ENCODE measurements around the gene ZNF20.
"Not testable (repeated sequence)": the region's sequence is repeated elsewhere in the genome, so short reads cannot be mapped to it uniquely, and the experiment has no call there.

Gene ZNF20

DNA sequence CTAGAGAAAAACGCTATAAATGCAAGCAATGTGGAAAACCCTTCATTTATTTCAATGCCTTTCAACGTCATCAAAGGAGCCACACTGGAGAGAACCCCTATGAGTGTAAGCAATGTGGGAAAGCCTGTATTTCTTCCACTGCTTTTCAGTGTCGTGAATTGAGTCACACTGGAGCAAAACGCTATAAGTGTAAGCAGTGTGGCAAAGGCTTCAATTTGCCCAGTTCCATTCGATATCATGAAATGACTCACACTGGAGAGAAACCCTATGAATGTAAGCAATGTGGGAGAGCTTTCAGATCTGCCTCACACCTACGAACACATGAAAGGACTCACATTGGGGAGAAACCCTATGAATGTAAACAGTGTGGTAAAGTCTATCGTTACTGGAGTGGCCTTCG, 27.4 kb downstream of the ZNF20 start:
- DNase-seq (ENCODE audit: low read depth): no peak

DNA sequence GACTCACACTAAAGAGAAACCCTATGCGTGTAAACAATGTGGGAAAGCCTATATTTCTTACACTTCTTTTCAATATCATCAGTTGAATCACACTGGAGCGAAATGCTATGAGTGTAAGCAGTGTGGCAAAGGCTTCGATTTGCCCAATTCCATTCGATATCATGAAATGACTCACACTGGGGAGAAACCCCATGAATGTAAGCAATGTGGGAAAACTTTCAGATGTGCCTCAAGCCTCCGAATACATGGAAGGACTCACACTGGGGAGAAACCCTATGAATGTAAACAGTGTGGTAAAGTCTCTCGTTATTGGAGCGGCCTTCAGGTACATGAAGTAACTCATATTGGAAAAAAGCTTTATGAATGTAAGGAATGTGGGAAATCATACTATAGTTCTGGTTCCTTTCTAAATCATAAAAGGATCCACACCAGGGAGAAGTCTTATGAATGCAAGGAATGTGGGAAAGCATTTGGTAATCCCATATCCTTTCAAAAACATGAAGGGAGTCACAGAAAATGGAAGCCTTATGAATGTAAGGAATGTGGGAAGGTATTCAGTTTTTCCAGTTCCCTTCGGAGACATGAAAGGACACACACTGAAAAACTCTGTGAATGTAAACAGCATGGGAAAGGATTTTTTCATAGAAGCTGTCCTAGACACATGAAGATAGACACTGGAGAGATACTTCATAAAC, 28.1 kb downstream of the ZNF20 start:
- no peak for DNase-seq (ENCODE audit: low read depth)

DNA sequence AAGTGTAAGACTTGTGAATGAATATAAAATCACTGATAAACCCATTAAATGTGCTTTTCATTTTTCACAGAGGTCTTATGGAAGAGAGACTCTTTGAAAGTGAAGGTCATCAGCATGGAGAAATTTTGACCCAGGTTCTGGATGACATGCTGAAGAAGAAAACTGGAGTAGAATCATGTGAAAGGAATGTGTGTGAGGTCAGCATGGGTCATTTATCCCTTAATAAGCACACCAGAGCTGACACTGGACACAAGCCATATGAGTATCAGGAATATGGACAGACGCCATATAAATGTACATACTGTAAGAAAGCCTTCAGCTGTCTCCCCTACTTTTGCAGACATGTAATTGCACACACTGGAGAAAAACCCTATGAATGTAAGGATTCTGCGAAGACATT, 29.0 kb downstream of the ZNF20 start:
- DNase-seq (ENCODE audit: low read depth): no peak

DNA sequence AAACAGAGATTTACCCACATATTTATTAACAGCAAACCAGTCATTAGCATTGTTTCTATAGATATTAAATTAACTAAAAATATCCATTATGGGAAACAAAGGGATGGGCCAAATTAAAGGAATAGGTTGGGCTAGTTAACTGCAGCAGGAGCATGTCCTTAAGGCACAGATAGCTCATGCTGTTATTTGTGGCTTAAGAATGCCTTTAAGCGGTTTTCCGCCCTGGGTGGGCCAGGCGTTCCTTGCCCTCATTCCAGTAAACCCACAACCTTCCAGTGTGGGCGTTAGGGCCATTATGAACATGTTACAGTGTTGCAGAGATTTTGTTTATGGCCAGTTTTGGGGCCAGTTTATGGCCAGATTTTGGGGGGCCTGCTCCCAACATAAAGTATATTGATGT, 36.2 kb downstream of the ZNF20 start:
- not testable (repeated sequence) for DNase-seq (ENCODE audit: low read depth)

DNA sequence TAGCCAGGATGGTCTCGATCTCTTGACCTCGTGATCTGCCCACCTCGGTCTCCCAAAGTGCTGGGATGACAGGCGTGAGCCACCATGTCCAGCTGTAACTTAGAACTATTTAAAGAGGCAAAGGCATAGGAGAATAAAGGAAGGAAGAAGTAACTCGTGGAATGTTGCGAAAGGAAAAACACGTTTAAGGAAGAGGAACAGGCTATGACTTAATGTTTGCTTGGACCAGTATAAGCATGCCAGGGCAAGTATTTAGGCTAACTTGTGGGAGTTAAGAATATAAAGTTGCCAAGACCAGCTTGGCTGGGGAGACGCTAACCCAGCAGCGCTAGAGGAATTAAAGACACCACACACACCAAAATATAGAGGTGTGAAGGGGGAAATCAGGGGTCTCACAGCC, 42.1 kb downstream of the ZNF20 start:
- DNase-seq (ENCODE audit: low read depth): no peak

DNA sequence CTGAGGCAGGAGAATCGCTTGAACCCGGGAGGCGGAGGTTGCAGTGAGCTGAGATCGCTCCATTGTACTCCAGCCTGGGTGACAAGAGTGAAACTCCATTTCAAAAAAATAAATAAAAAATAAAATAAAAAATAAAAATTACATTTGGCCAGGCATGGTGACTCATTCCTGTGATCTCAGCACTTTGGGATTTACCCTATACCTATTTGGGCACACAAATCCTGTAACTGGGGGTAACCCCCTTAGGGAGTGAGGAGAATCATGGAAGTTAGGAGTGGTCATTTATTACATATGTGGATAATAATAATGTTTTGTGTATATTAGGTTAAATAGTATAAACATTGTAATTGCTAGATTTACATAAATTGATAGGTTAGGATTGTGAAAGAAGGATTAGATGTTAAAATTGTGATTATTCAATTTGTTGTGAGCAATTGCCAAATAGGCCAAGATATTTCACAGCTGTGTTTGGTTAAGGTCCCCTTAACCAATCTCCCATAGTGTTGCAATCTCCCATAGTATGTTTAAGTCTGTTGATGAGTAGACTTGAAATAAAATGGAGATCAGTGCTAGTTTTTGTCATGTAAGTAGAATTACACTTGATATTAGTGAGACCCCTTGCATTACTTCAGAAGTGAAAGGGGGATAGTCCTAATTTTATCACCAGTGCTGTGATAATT, 44.9 kb downstream of the ZNF20 start:
- DNase-seq (ENCODE audit: low read depth): no peak

DNA sequence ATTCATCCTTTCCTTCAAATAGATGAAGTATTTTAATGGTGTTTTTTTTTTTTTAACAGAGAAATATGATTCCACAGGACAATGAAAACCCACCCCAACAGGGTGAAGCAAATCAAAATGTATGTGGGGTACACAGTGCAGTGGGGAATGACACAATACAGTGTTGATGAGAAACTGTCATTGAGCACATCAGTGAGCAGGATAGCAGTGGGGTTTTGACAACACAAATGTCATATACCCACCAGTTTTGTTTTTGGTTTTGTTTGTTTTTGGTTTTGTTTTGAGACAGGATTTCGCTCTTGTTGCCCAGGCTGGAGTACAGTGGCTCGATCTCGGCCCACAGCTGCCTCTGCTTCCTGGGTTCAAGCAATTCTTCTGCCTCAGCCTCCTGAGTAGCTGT, 46.4 kb downstream of the ZNF20 start:
- DNase-seq (ENCODE audit: low read depth): no peak

DNA sequence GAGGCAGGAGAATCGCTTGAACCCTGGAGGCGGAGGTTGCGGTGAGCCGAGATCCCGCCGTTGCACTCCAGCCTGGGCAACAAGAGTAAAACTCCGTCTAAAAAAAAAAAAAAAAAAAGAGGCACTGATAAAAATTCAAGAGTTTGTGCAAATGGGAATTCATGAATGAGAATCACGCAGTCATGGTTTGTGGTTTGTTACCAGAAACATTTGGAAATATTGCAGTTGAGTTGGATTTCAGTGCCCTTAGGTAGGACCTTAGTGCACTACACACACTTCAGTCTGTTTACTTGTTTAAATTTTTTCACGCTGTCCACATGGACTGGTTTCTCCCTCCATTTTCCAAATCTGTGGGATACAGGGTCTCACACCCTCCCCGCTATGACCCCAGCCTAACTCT, 47.2 kb downstream of the ZNF20 start:
- DNase-seq (ENCODE audit: low read depth): no peak

DNA sequence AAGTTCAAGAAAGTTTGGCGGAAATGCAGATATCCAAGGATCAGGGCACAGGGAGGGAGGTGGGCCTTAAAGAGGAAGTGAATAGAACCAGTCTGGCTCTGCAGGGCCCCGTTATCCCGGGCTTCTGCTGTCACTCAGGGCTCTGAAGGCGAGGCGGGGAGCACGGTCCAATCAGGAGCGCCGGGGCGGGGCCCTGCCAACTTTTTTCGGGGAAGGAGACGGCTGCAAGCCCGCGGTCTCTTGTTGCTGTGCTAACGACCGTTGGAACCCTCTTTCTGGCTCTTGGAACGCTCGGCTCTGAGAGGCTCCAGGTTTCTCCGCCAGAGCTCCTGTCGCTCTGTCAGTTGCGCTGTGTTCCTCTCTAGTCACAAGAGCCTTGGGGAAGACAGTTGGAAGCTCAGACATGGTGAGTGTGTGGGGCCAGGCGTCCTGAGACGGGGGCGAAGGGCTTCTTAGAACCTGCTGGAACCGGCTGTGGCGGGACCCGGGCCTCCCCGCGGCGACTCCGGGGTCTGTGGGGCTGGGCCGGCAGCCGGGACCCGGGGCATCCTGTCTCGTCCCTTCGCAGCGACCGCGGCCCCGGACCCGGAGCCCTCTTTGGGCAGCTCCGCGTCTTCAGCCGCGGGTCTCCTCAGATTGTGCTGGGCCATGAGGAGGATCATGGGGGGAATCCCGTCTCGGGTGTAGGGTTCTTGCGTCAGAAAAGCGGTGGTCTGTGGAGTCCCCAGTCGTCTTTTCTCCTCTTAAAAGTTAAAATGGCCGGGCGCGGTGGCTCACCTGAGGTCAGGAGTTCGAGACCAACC, 47.9 kb downstream of the ZNF20 start:
- DNase-seq (ENCODE audit: low read depth): peak; percentile 56

DNA sequence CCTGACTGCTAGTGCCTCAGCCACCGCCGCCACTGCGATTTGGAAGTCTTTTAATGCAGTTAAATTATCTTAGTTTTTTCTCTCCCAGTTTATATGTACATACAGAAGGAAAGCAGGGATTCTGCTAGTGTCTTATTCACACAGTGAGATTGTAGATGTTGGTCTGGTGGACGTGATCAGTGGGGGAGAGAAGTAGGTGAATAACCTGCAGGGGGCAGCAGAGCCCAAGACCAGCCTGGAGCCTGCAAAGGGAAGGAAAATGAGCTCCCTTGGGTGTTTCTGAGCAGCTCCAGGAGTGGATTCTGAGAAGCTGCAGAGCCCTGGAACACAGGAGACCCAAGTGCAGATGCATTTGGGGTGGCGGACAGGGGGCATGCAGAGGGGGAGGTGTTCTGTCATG, 49.3 kb downstream of the ZNF20 start:
- DNase-seq (ENCODE audit: low read depth): no peak

DNA sequence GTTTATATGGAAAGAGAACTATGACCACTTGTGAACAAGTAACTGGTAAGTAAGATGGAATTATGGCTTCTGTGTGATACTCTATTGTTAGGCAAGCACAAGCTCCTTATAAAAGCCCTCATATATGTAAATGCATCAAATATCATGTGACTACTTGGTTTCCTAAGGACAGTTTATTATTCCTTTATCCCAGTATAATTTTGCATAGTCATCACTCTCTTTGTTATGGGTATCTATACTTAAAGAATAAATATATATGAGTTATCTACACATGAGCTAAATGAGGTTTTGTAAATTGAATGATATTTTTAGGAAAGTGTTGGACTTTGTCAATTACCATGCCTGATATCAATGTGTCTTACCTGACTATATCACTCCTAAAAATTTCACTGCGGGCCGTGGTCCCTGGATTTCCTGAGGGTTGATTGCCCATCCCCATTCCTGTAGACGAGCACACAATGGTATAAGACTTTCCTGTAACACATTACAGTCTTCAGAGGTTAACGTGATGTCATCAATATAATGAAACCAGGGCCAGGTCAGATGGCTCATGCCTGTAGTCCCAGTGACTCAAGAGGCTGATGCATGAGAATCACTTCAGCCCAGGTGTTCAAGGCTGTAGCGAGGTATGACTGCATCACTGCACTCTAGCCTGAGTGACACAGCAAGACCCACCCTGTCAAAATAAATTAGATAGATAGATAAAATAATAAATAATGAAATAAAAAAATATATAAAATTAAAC, 54.9 kb downstream of the ZNF20 start:
- no peak for DNase-seq (ENCODE audit: low read depth)

DNA sequence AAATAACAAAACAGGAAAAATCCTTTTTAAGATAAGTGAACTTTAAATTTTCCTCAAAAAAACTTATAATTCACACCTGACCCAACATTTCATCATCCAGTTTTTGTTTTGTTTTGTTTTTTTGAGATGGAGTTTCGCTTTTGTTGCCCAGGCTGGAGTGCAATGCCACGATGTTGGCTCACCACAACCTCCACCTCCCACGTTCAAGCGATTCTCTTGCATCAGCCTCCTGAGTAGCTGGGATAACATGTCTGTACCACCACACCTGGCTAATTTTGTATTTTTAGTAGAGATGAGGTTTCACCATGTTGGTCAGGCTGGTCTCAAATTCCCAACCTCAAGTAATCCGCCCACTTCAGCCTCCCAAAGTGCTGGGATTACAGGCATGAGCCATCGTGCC, 56.8 kb downstream of the ZNF20 start:
- DNase-seq (ENCODE audit: low read depth): not testable (repeated sequence)
